ENCODE measurements around the gene RHBDD2.

DNA sequence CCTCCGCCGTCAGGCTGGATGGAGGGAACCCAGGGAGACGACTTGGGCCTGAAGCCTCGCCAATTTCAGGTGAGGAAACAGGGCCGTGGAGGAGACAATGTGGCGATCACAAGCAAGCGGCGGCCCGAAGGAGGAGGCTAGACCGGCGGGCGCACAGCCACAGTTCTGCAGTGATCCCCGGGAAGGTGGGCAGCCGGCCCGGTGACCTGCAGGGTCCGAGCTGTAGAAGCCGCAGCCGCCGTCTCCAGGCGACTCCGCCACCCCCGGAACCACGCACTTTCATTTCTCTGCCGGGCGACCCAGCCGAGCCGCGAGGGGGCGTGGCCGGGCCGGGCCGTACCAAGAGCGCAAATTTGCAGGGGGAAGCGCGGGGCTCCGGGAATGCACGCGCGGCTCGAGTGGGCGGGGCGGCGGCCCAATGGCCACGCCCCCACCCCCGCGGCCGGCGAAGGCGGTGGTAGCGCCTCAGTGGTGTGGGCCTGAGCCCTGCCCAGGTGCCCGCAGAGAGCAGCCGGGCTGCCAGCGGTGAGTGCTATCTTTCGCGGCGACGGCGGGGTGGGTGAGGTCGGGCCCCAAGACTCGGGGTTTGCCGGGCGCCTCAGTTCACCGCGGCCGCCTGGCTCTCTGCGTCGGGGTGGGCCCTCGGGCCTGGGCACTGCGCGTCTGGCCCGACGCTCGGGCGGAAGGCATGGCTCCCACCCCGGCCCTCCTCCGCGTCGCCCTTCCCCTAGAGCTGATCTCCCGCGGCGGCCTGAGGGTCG lies 36.0 kb downstream of the RHBDD2 start, which contains the start of gene POR:
- TF ChIP-seq POLR2AphosphoS5 (IDR thresholded peaks at IDR 0.05; ENCODE audit: low read length) (peak; percentile 99), KDM1A (IDR thresholded peaks at IDR 0.05; ENCODE audit: borderline replicate concordance) (no peak), FOXM1 (IDR thresholded peaks at IDR 0.05; ENCODE audit: low read depth, low read length) (peak; percentile 68; the same call in 1 of the 2 replicates), CHD1 (IDR thresholded peaks at IDR 0.05; ENCODE audit: low read depth, low read length) (peak; percentile 100), CBX5 (IDR thresholded peaks at IDR 0.05; ENCODE audit: low read depth) (no peak; the same call in 1 of the 2 replicates), EP300 (IDR thresholded peaks at IDR 0.05; ENCODE audit: borderline replicate concordance in 1 of 2, control insufficient read depth in 1 of 2, low read depth in 2 of 2, low read length in 2 of 2) (no peak), BRCA1 (IDR thresholded peaks at IDR 0.05; ENCODE audit: low read depth, low read length) (no peak; the same call in 1 of the 2 replicates), ZSCAN29 (IDR thresholded peaks at IDR 0.05) (no peak)
- TF ChIP-seq, protein P1, sequence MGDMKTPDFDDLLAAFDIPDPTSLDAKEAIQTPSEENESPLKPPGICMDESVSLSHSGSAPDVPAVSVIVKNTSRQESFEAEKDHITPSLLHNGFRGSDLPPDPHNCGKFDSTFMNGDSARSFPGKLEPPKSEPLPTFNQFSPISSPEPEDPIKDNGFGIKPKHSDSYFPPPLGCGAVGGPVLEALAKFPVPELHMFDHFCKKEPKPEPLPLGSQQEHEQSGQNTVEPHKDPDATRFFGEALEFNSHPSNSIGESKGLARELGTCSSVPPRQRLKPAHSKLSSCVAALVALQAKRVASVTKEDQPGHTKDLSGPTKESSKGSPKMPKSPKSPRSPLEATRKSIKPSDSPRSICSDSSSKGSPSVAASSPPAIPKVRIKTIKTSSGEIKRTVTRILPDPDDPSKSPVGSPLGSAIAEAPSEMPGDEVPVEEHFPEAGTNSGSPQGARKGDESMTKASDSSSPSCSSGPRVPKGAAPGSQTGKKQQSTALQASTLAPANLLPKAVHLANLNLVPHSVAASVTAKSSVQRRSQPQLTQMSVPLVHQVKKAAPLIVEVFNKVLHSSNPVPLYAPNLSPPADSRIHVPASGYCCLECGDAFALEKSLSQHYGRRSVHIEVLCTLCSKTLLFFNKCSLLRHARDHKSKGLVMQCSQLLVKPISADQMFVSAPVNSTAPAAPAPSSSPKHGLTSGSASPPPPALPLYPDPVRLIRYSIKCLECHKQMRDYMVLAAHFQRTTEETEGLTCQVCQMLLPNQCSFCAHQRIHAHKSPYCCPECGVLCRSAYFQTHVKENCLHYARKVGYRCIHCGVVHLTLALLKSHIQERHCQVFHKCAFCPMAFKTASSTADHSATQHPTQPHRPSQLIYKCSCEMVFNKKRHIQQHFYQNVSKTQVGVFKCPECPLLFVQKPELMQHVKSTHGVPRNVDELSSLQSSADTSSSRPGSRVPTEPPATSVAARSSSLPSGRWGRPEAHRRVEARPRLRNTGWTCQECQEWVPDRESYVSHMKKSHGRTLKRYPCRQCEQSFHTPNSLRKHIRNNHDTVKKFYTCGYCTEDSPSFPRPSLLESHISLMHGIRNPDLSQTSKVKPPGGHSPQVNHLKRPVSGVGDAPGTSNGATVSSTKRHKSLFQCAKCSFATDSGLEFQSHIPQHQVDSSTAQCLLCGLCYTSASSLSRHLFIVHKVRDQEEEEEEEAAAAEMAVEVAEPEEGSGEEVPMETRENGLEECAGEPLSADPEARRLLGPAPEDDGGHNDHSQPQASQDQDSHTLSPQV (IDR thresholded peaks at IDR 0.05): no peak
- TF ChIP-seq, protein P2, sequence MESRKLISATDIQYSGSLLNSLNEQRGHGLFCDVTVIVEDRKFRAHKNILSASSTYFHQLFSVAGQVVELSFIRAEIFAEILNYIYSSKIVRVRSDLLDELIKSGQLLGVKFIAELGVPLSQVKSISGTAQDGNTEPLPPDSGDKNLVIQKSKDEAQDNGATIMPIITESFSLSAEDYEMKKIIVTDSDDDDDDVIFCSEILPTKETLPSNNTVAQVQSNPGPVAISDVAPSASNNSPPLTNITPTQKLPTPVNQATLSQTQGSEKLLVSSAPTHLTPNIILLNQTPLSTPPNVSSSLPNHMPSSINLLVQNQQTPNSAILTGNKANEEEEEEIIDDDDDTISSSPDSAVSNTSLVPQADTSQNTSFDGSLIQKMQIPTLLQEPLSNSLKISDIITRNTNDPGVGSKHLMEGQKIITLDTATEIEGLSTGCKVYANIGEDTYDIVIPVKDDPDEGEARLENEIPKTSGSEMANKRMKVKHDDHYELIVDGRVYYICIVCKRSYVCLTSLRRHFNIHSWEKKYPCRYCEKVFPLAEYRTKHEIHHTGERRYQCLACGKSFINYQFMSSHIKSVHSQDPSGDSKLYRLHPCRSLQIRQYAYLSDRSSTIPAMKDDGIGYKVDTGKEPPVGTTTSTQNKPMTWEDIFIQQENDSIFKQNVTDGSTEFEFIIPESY (IDR thresholded peaks at IDR 0.05): no peak
- TF ChIP-seq, protein P3, sequence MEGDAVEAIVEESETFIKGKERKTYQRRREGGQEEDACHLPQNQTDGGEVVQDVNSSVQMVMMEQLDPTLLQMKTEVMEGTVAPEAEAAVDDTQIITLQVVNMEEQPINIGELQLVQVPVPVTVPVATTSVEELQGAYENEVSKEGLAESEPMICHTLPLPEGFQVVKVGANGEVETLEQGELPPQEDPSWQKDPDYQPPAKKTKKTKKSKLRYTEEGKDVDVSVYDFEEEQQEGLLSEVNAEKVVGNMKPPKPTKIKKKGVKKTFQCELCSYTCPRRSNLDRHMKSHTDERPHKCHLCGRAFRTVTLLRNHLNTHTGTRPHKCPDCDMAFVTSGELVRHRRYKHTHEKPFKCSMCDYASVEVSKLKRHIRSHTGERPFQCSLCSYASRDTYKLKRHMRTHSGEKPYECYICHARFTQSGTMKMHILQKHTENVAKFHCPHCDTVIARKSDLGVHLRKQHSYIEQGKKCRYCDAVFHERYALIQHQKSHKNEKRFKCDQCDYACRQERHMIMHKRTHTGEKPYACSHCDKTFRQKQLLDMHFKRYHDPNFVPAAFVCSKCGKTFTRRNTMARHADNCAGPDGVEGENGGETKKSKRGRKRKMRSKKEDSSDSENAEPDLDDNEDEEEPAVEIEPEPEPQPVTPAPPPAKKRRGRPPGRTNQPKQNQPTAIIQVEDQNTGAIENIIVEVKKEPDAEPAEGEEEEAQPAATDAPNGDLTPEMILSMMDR (IDR thresholded peaks at IDR 0.05 in 2 of 3, conservative IDR thresholded peaks at IDR 0.05 in 1 of 3; ENCODE audit: control insufficient read depth in 2 of 3, extremely low read depth in 1 of 3, insufficient read depth in 1 of 3, low read depth in 3 of 3, low read length in 3 of 3): no peak
- TF ChIP-seq, protein P4, sequence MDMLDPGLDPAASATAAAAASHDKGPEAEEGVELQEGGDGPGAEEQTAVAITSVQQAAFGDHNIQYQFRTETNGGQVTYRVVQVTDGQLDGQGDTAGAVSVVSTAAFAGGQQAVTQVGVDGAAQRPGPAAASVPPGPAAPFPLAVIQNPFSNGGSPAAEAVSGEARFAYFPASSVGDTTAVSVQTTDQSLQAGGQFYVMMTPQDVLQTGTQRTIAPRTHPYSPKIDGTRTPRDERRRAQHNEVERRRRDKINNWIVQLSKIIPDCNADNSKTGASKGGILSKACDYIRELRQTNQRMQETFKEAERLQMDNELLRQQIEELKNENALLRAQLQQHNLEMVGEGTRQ (IDR thresholded peaks at IDR 0.05; ENCODE audit: borderline replicate concordance, low read depth, low read length): no peak
- TF ChIP-seq, protein P5, sequence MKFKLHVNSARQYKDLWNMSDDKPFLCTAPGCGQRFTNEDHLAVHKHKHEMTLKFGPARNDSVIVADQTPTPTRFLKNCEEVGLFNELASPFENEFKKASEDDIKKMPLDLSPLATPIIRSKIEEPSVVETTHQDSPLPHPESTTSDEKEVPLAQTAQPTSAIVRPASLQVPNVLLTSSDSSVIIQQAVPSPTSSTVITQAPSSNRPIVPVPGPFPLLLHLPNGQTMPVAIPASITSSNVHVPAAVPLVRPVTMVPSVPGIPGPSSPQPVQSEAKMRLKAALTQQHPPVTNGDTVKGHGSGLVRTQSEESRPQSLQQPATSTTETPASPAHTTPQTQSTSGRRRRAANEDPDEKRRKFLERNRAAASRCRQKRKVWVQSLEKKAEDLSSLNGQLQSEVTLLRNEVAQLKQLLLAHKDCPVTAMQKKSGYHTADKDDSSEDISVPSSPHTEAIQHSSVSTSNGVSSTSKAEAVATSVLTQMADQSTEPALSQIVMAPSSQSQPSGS (IDR thresholded peaks at IDR 0.05; ENCODE audit: low read length): no peak

Measured in GM12878 (cell line).